Left renal cortex interstitium (tissue), 4 donors: ENCODE measurements around the gene RAB25. TPM values are rescaled to one million over a fixed set of nuclear protein-coding genes. Genes with fewer than 3 reads are reported as not detected.
"Not testable (repeated sequence)": the region's sequence is repeated elsewhere in the genome, so short reads cannot be mapped to it uniquely, and the experiment has no call there.

Experiments used
- DNase-seq, 4 donors: peaks; one replicate each; pipeline ENCODE4 v3.0.0-alpha.2; 2013; ENCODE audit warnings: low read depth in 4 of 4, low spot score in 2 of 4, missing footprints in 1 of 4
- polyA plus RNA-seq, 4 donors: library from polyadenylated mRNA; unstranded; fragments of 120-200 nt; gene quantifications; one replicate each; pipeline ENCODE4 v1.2.1, GENCODE V29; 2013; ENCODE audit not compliant: insufficient read length in 4 of 4

The RAB25 gene
- 10 to 100 TPM; 51.0 to 63.6 (median 55.5) TPM for polyA plus RNA-seq

DNA sequence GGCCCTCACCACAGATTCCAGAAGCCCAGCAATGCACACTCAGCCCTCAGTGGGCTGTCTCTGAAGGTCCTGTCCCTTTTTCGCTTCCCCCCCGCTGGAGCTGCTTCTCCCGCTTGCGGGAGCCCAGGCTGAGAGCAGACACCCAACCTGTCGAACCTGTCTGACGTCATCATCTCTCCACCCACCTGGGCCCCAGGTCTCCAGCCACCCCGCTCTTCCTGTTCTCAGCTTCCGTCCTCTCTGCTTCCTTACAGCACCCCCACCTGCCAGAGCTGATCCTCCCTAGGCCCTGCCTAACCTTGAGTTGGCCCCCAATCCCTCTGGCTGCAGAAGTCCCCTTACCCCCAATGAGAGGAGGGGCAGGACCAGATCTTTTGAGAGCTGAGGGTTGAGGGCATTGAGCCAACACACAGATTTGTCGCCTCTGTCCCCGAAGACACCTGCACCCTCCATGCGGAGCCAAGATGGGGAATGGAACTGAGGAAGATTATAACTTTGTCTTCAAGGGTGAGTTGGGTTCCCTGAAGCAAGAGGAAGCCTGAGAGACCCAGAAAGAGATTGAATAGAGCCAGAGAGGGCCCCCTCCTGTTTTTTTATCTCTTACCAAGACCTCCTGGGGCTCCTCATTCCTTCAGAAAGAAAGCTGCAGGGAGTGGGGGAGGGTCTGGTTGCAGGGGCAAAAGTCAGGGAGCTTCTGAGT lies at the start of gene RAB25:
Gene RAB25, plus strand, starts transcription at position 224 of the 700 bp plus-strand sequence. Its CDS starts 241 bp downstream, at position 465.
- no peak for DNase-seq

- DNase-seq: no peak
These were observed 48.7 kb upstream of the RAB25 start for GRCh38 chr1:156012051-156012817.

GRCh38 chr1:156014829-156015228 lies 46.1 kb upstream of the RAB25 start:
- DNase-seq: no peak

DNA sequence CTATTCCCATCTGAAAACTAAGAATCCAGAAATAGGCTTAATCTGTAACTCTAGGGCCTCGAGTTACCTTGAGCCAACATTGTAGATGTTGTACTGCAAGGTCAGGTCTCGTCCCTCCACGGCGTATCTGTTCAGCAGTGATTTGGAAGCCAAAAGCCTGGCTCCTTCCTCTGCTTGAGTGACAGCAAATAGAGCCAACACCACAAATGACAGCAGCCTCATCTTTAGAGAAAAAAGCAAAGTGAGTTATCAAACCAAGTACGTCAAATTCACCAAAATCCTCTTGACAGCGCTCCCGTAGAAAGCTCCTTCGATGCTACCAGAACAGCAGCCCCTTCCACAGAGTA lies 41.0 kb upstream of the RAB25 start:
- DNase-seq: no peak

GRCh38 chr1:156020293-156021092 lies 40.5 kb upstream of the RAB25 start, which contains the start of gene SSR2:
Gene SSR2 (minus strand): TSS chr1:156020951. CDS start chr1:156020167, 784 bp downstream.
- DNase-seq: peak; percentile 73 to 89 (median 82)

- no peak for DNase-seq
These were observed 39.9 kb upstream of the RAB25 start for GRCh38 chr1:156021093-156021428.

GRCh38 chr1:156021954-156022353 lies 39.0 kb upstream of the RAB25 start:
- DNase-seq: no peak

GRCh38 chr1:156024801-156025200 lies 36.2 kb upstream of the RAB25 start:
- DNase-seq: no peak

GRCh38 chr1:156025876-156026275 lies 35.1 kb upstream of the RAB25 start:
- DNase-seq: no peak

DNA sequence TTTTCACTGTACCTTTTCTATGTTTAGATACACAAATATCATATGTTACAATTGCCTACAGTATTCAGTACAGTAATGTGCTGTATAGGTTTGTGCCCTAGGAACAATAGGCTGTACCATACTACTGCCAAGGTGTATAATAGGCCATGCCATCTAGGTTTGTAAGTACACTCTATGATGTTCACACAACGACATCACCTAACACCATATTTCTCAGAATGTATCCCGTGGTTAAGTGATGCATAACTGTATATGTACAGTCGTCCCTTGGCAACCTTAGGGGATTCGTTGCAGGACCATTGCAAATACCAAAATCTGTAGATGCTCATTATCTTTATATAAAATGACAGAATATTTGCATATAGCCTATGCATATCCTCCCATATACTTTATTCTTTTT lies 34.4 kb upstream of the RAB25 start:
- no peak for DNase-seq

DNA sequence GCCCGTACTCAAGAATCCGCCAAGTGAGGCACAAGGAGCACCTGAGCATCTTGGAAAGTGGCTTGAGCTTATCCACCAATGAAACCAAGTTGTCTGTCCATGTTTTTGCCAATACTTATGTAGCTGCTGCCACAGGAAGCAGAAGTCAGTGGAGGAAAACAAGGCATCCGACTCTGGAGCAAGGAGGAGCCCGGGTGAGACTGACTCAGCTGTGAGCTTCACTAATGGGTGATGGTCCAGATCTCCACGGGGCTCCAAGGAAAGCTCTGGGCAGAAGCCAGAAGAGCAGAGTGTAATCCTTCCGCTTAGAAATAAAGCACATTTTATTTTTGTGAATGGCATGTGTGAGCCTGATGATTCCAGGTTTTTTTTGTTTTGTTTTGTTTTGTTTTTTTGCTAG lies 27.9 kb upstream of the RAB25 start:
- no peak for DNase-seq

- DNase-seq: not testable (repeated sequence)
These were observed 26.0 kb upstream of the RAB25 start for GRCh38 chr1:156034991-156035390.

DNA sequence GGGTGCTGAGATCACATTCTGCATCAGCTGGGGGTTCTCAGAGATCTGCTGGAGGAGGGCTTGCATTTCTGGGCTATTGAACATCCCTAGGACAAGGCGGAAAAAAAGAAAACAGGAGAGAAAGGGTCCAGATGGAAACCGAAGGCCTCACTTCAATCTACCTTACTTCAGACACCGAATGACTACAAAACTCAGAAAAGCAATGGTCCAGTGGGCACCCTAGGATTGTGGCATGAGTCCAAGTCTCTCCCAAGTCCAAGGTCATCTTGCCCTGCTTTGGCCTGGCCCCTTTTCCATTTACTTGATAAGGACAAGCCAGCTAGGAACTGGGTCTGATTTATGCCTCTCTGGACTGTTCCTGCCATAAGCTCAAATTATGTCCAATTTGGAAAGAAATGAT lies 18.1 kb upstream of the RAB25 start:
- no peak for DNase-seq

- DNase-seq: no peak
These were observed 15.9 kb upstream of the RAB25 start for GRCh38 chr1:156045076-156045475.

- DNase-seq: no peak
These were observed 12.2 kb upstream of the RAB25 start for GRCh38 chr1:156048663-156049258.

- DNase-seq: no peak
These were observed 10.6 kb upstream of the RAB25 start for GRCh38 chr1:156050376-156050775.

GRCh38 chr1:156051011-156051725 lies 9.8 kb upstream of the RAB25 start:
- DNase-seq: no peak

DNA sequence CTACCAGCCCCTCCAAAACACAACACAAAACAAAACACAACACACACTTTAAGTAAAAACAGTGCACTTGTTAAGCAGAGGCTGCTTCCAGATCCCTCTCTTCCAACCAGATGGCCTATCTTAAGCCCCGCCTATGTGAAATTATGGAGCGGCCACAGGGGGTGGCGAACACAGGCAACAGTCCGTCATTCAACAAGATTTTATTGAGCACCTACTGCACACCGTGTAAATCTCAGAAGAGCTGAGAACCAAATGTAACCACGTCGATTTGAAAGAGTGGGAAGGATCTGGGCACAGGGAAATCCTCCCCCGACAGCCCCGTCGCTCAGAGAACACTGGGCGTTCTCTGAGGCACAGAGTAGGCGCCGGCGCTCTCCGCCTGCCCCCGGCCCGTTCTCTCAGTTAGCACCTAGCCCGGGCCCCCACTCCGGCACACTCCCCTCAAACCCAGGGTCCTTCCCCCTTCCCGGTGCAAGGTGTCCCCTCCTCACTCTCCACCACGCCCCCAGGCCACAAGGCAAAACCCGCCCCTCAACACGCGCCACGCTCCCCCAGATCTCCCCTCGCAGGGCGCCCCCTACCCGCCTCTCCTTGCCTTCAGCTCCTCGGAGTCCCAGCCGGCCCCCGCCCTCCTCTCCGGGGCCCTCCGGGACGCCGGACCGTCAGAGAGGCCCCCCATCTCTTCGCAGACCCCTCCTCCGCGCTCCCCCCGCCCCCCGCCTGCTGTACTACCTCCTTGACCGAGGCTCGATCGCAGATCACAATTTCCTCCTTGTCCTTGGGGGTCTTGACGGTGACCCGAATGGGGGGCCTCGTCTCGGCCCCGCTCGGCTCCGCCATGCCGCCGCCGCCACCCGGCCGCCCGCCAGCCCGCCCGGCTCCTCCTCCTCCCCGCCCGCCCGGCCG lies 7.8 kb upstream of the RAB25 start:
- DNase-seq: peak in 2 of 4 donors; percentile 23 to 49
